IMR-90 (cell line): ENCODE measurements around the gene MPP2.

Experiments
- CTCF ChIP-seq: conservative IDR thresholded peaks from 2 replicates; pipeline ENCODE4 v1.5.1; 2012; ENCODE audit warnings: mild to moderate bottlenecking, low read depth, low read length, improper control_type of control experiment
- FOS ChIP-seq: fragments of 150-350 bp; IDR thresholded peaks from 2 replicates; pipeline ENCODE4 v1.6.1; 2016; ENCODE audit warnings: low read depth, low read length
- MAFK ChIP-seq: IDR thresholded peaks from 2 replicates; pipeline ENCODE4 v1.6.1; 2012; ENCODE audit warnings: low read depth, low read length, improper control_type of control experiment
- MAZ ChIP-seq: IDR thresholded peaks from 2 replicates; pipeline ENCODE4 v1.6.1; 2012; ENCODE audit warnings: low read depth, mild to moderate bottlenecking, low read length, improper control_type of control experiment, moderate library complexity, borderline replicate concordance
- POLR2A ChIP-seq: IDR thresholded peaks from 2 replicates; pipeline ENCODE4 v1.6.1; 2012; ENCODE audit warnings: mild to moderate bottlenecking, low read depth, low read length
- RAD21 ChIP-seq: IDR thresholded peaks from 2 replicates; pipeline ENCODE4 v1.6.1; 2012; ENCODE audit warnings: low read length, improper control_type of control experiment
- RCOR1 ChIP-seq: IDR thresholded peaks from 2 replicates; pipeline ENCODE4 v1.6.1; 2012; ENCODE audit warnings: mild to moderate bottlenecking, low read length, improper control_type of control experiment; ENCODE audit not compliant: insufficient replicate concordance
- SMC3 ChIP-seq: fragments of 150-350 bp; IDR thresholded peaks from 2 replicates; pipeline ENCODE4 v1.6.1; 2016; ENCODE audit warnings: low read depth, mild to moderate bottlenecking, antibody characterized with exemption, low read length, moderate library complexity
- USF2 ChIP-seq: fragments of 150-350 bp; IDR thresholded peaks from 2 replicates; pipeline ENCODE4 v1.6.1; 2017; ENCODE audit warnings: mild to moderate bottlenecking, antibody characterized with exemption, low read length, low read depth

GRCh38 chr17:43935204-43935925 lies 28.0 kb upstream of the MPP2 start:
- TF ChIP-seq POLR2A, result no peak
- TF ChIP-seq FOS, result no peak
- TF ChIP-seq SMC3, result no peak
- TF ChIP-seq RAD21, result no peak
- TF ChIP-seq USF2, result no peak
- TF ChIP-seq MAFK, result no peak
- no peak for TF ChIP-seq CTCF
- TF ChIP-seq MAZ, result no peak
- TF ChIP-seq RCOR1, result no peak
